Caco-2 (cell line): Measurements from ENCODE around the gene HYAL3. TPM values are rescaled to one million over a fixed set of nuclear protein-coding genes. Genes with fewer than 3 reads are reported as not detected.

Source experiments
- BruUV-seq: library from RNA; stranded (reverse); fragments of 400-500 nt; replicated peaks from 2 replicates; lab custom pipeline; 2021; lab: Mats Ljungman, UMichigan
- CTCF ChIA-PET: fragments of 300-600 bp; sonication (Branson Sonifier 250); formaldehyde crosslinking; loops from one replicate; lab custom pipeline; 2022; ENCODE audit warnings: antibody characterized with exemption; lab: Charles Lee
- POLR2A ChIA-PET: fragments of 300-600 bp; sonication (Branson Sonifier 250); formaldehyde crosslinking; loops from one replicate; lab custom pipeline; 2022; ENCODE audit warnings: antibody characterized with exemption; lab: Charles Lee
- DNase-seq, 2 experiments: peaks; one replicate each; pipeline versions ENCODE4 v3.0.0 to v3.0.0-alpha.2; 2020 to 2022
- H3K27me3 ChIP-seq: replicated peaks from 2 replicates; pipeline ENCODE4 v1.6.0; 2011; ENCODE audit warnings: low read length; ENCODE audit not compliant: control insufficient read depth, insufficient read depth
- H3K36me3 ChIP-seq: 2 replicates; pipeline ENCODE4 v1.5.1; 2011; ENCODE audit warnings: low read length; ENCODE audit not compliant: control insufficient read depth, insufficient read depth
- H3K4me1 ChIP-seq: fragments of 250-450 bp; sonication (Bioruptor Pico); 2 replicates; pipeline ENCODE4 v1.5.1; 2020; ENCODE audit warnings: mild to moderate bottlenecking
- H3K4me3 ChIP-seq: 2 replicates; pipeline ENCODE4 v1.5.1; 2011; ENCODE audit warnings: low read depth, mild to moderate bottlenecking, control low read depth, low read length
- H3K9me3 ChIP-seq: fragments of 250-450 bp; sonication (Bioruptor Pico); 2 replicates; pipeline ENCODE4 v1.5.1; 2020; ENCODE audit warnings: mild to moderate bottlenecking, moderate library complexity
- H3K27ac Mint-ChIP-seq: one replicate; pipeline ENCODE4 v1.8.0; 2022; ENCODE audit warnings: mixed read lengths; ENCODE audit not compliant: unreplicated experiment
- H3K27me3 Mint-ChIP-seq: one replicate; pipeline ENCODE4 v1.8.0; 2022; ENCODE audit warnings: mixed read lengths; ENCODE audit not compliant: insufficient read depth, unreplicated experiment
- H3K36me3 Mint-ChIP-seq: one replicate; pipeline ENCODE4 v1.8.0; 2022; ENCODE audit warnings: mild to moderate bottlenecking, mixed read lengths; ENCODE audit not compliant: insufficient read depth, unreplicated experiment
- H3K4me1 Mint-ChIP-seq: one replicate; pipeline ENCODE4 v1.8.0; 2022; ENCODE audit warnings: low read depth, mixed read lengths; ENCODE audit not compliant: unreplicated experiment
- H3K4me3 Mint-ChIP-seq: one replicate; pipeline ENCODE4 v1.8.0; 2022; ENCODE audit warnings: mild to moderate bottlenecking, moderate library complexity, mixed read lengths; ENCODE audit not compliant: unreplicated experiment
- H3K9me3 Mint-ChIP-seq: one replicate; pipeline ENCODE4 v1.8.0; 2022; ENCODE audit warnings: mixed read lengths; ENCODE audit not compliant: unreplicated experiment
- intact Hi-C: fragments of 100-400 bp; cut with micrococcal nuclease; formaldehyde crosslinking; loops from one replicate; pipeline ENCODE4 v1.10.0; 2022; ENCODE audit not compliant: unreplicated experiment
- total RNA-seq: library from RNA; stranded (reverse); gene quantifications from 2 replicates; pipeline ENCODE4 v1.2.3, GENCODE V29; 2022
- TF ChIP-seq, protein P1 (sequence below), 2 experiments: fragments of 200-600 bp in 1 of 2; IDR thresholded peaks; 1 replicate in 1 of 2; 2 replicates in 1 of 2; pipeline versions ENCODE4 v1.5.1 to v1.8.0; 2011 to 2022; ENCODE audit warnings: antibody characterized with exemption in 1 of 2, control low read depth in 1 of 2, inconsistent platforms in 1 of 2, low read depth in 1 of 2, low read length in 1 of 2, mild to moderate bottlenecking in 1 of 2, moderate library complexity in 1 of 2; ENCODE audit not compliant: insufficient read depth in 1 of 2, severe bottlenecking in 1 of 2, unreplicated experiment in 1 of 2

HYAL3 gene
- total RNA-seq, 1 experiment from 2014 or later, result 5.2 TPM

DNA sequence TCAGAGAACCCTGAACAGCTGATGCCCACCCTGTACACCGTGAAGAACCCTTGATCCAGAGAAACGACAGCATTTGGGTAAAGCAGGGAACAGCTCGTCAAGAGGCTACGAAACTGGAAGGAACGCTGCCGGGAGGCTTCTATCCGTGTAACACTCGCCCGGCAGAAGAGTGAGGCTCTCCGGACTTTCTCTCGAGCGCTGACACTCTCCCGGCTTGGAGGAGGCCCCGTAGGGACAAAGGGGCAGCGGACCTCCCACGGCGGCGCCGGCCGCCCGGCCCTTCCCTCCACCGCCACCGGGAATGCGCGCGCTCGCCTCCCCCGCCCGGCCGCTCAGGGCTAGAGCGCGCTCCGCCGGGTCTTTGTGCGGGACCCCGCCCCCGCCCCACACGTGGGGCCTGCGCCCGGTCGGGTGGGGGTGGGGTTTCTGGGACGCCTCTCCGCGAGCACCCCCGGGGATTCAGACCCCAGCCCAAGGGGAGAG lies 21.7 kb upstream of the HYAL3 start:
- peaks cover 34% of the 10 kb centered on the region for H3K4me1 ChIP-seq
- H3K36me3 ChIP-seq, result peaks cover 4% of the 10 kb centered on the region
- peaks cover 10% of the 10 kb centered on the region for H3K4me1 Mint-ChIP-seq

DNA sequence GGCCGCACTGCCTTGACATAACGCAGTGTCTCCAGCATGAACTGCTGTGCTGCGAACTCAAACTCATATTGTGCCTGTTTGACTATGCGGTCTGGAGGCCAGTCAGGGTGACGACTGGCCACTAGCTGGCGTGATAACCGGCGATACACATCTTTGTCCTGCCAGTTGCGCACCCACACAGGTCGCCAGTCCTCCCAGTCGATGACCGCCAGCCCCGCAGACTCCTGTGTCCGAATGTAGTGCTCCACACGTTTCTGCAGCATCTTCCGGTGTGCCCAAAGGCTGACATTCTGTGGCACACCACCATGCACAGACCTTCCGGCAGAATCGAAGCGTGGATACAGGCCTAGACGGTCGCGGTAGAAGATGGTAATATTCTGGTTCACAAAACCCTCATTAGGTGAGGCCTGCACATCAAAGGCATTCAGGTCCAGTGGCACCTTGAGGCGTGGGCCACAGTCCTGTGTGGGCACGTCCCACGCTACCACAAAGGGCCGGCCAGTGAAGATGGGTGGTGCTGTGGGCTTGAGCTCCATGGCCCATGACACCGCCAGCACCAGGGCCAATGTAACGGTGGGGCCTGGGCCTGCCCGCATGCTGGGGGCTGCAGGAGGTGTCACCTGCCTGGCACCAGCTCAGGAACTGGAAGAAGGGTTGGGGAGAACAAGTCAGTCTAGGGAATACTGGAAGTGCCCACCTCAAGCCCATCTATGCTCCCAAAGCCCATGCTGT lies 20.9 kb upstream of the HYAL3 start:
- no peaks in the 10 kb centered on the region for H3K27me3 ChIP-seq
- BruUV-seq, result no TSS peak
- no peaks in the 10 kb centered on the region for H3K9me3 ChIP-seq
- POLR2A ChIA-PET, result interaction anchor here (1.1 kb wide), 1 partner anchor 20 kb away, joined by 8 read pairs; the partner anchor contains the start of genes HYAL3 and NAA80
- TF ChIP-seq, protein P1, sequence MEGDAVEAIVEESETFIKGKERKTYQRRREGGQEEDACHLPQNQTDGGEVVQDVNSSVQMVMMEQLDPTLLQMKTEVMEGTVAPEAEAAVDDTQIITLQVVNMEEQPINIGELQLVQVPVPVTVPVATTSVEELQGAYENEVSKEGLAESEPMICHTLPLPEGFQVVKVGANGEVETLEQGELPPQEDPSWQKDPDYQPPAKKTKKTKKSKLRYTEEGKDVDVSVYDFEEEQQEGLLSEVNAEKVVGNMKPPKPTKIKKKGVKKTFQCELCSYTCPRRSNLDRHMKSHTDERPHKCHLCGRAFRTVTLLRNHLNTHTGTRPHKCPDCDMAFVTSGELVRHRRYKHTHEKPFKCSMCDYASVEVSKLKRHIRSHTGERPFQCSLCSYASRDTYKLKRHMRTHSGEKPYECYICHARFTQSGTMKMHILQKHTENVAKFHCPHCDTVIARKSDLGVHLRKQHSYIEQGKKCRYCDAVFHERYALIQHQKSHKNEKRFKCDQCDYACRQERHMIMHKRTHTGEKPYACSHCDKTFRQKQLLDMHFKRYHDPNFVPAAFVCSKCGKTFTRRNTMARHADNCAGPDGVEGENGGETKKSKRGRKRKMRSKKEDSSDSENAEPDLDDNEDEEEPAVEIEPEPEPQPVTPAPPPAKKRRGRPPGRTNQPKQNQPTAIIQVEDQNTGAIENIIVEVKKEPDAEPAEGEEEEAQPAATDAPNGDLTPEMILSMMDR (IDR thresholded peaks at IDR 0.05; ENCODE audit: insufficient read depth in 1 of 2, low read depth in 1 of 2, low read length in 1 of 2, severe bottlenecking in 1 of 2, unreplicated experiment in 1 of 2), result no peak
- peaks cover 15% of the 10 kb centered on the region for H3K4me1 Mint-ChIP-seq
- no peaks in the 10 kb centered on the region for H3K9me3 Mint-ChIP-seq
- no peak for DNase-seq
- peaks cover 4% of the 10 kb centered on the region for H3K36me3 ChIP-seq
- intact Hi-C loops, result no loop called here
- H3K27ac Mint-ChIP-seq, result no peak overlapping the region
- H3K27me3 Mint-ChIP-seq, result no peaks in the 10 kb centered on the region
- CTCF ChIA-PET, result interaction anchor here (0.5 to 1.4 kb wide), 2 partner anchors 8 to 17 kb away, joined by 3 read pairs; no protein-coding TSS in a partner anchor
- H3K4me3 ChIP-seq, result peak overlapping the region; percentile 58
- peaks cover 41% of the 10 kb centered on the region for H3K36me3 Mint-ChIP-seq
- peak overlapping the region; percentile 81 for H3K4me3 Mint-ChIP-seq
- H3K4me1 ChIP-seq, result peaks cover 34% of the 10 kb centered on the region

More for the DNA sequence above, 21.7 kb upstream of the HYAL3 start:
- Mint-ChIP-seq H3K9me3 (no peaks in the 10 kb centered on the region), H3K27ac (peak overlapping the region; percentile 96), H3K27me3 (no peaks in the 10 kb centered on the region), H3K36me3 (peaks cover 41% of the 10 kb centered on the region), H3K4me3 (peak overlapping the region; percentile 81)
- intact Hi-C loops, result loop anchor here (1.0 kb wide), 1 partner anchor 22 kb away; the partner anchor contains the start of genes HYAL3 and NAA80
- POLR2A ChIA-PET, result interaction anchor here (0.6 to 1.4 kb wide), 4 partner anchors 16 to 380 kb away, joined by 7 to 12 read pairs (median 8); partner anchors contain the start of genes HYAL3 and NAA80
- CTCF ChIA-PET, result interaction anchor here (0.5 to 1.4 kb wide), 11 partner anchors 10 to 1721 kb away, joined by 3 to 27 read pairs (median 6); partner anchors contain the start of genes CYB561D2, GNAI2, HYAL3 and NAA80
- BruUV-seq, result no TSS peak
- no peaks in the 10 kb centered on the region for H3K27me3 ChIP-seq
- TF ChIP-seq, protein P1 (IDR thresholded peaks at IDR 0.05; ENCODE audit: insufficient read depth in 1 of 2, low read depth in 1 of 2, low read length in 1 of 2, severe bottlenecking in 1 of 2, unreplicated experiment in 1 of 2), result no peak
- peak; percentile 81 to 89 for DNase-seq
- peak overlapping the region; percentile 58 for H3K4me3 ChIP-seq
- no peaks in the 10 kb centered on the region for H3K9me3 ChIP-seq

DNA sequence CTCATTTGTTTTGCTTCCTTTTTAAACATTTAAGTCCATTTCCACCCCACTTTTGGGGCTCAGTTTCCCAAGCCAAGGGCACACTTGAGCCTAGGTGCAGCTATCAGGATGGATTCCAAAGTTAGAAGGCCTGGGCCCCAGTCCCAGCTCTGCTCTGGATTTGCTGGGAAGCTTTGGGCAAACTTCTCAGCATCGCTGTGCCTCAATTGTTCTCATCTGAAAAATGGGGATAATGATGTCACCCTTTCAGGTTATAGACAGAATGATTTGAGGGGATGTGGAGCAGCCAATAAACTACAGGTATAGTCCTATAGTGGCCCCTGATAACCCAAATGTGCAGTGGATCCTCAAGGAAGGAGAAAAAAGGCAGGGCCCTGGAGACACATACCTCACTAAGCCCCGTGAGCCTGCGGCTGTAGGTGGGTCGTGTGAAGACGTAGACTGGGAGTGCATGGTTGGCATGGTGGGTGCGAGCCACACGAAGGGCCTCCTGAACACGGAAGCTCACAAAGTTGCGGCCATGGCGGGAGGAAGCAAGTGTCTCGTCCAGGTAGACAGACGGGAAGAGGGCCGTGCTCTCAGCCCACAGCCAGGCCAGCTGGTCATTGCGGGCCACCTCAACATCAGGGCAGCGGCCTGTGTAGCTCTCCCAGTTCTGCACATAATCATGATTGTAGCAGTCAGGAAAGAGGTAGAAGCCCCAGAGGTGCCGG lies 20.1 kb upstream of the HYAL3 start:
- peaks cover 44% of the 10 kb centered on the region for H3K36me3 Mint-ChIP-seq
- H3K27ac Mint-ChIP-seq, result no peak overlapping the region

More for the DNA sequence above, 20.1 kb upstream of the HYAL3 start:
- Mint-ChIP-seq H3K4me1 (peaks cover 17% of the 10 kb centered on the region), H3K9me3 (no peaks in the 10 kb centered on the region), H3K4me3 (peak overlapping the region; percentile 62), H3K27me3 (no peaks in the 10 kb centered on the region)
- no TSS peak for BruUV-seq
- Histone ChIP-seq H3K36me3 (peaks cover 4% of the 10 kb centered on the region), H3K4me3 (no peak overlapping the region), H3K9me3 (no peaks in the 10 kb centered on the region), H3K27me3 (no peaks in the 10 kb centered on the region), H3K4me1 (peaks cover 31% of the 10 kb centered on the region)
- DNase-seq, result no peak
- CTCF ChIA-PET, result interaction anchor here (1.4 kb wide), 1 partner anchor 18 kb away, joined by 3 read pairs; no protein-coding TSS in a partner anchor
- TF ChIP-seq, protein P1 (IDR thresholded peaks at IDR 0.05; ENCODE audit: insufficient read depth in 1 of 2, low read depth in 1 of 2, low read length in 1 of 2, severe bottlenecking in 1 of 2, unreplicated experiment in 1 of 2), result no peak
- POLR2A ChIA-PET, result no interaction called here
- intact Hi-C loops, result no loop called here
